SK-N-SH treated with all-trans-retinoic acid at 6 μM for 48 hours (cell line): ENCODE measurements around the gene PLCB4.
A peak's percentile ranks its signal among the peaks of the same experiment; 100 is the strongest.

ENCODE experiments used
- ATAC-seq: fragments of 200-7000 bp; cut with Tn5 transposase; 3 replicates; pipeline ENCODE4 v1.9.1; 2020; ENCODE audit warnings: mild to moderate bottlenecking, moderate library complexity
- ARNTL ChIP-seq: fragments of 450-650 bp; formaldehyde crosslinking; IDR thresholded peaks from 2 replicates; pipeline ENCODE4 v1.5.0; 2020; ENCODE audit warnings: low read depth, mild to moderate bottlenecking, moderate library complexity, borderline replicate concordance
- BACH2 ChIP-seq: fragments of 250-450 bp; sonication (Bioruptor Pico); IDR thresholded peaks from 2 replicates; pipeline ENCODE4 v1.9.0; 2021; ENCODE audit warnings: mild to moderate bottlenecking, borderline replicate concordance
- CREB5 ChIP-seq: fragments of 250-450 bp; sonication (Bioruptor Pico); IDR thresholded peaks from 2 replicates; pipeline ENCODE4 v1.5.1; 2020; ENCODE audit warnings: low read depth, mild to moderate bottlenecking, moderate library complexity
- CSDC2 ChIP-seq: fragments of 250-450 bp; sonication (Bioruptor Pico); IDR thresholded peaks from 2 replicates; pipeline ENCODE4 v1.5.0; 2020; ENCODE audit warnings: mild to moderate bottlenecking, moderate library complexity
- CSRNP3 ChIP-seq: fragments of 250-450 bp; sonication (Bioruptor Pico); IDR thresholded peaks from 2 replicates; pipeline ENCODE4 v1.5.1; 2021; ENCODE audit warnings: mild to moderate bottlenecking, moderate library complexity
- ESRRG ChIP-seq: fragments of 250-450 bp; sonication (Bioruptor Pico); IDR thresholded peaks from 2 replicates; pipeline ENCODE4 v1.6.1; 2021; ENCODE audit warnings: mild to moderate bottlenecking
- GLIS3 ChIP-seq: fragments of 250-450 bp; sonication (Bioruptor Pico); IDR thresholded peaks from 2 replicates; pipeline ENCODE4 v1.5.0; 2020; ENCODE audit warnings: mild to moderate bottlenecking, moderate library complexity
- ISL1 ChIP-seq: fragments of 250-450 bp; sonication (Bioruptor Pico); IDR thresholded peaks from 2 replicates; pipeline ENCODE4 v2.1.2; 2022; ENCODE audit warnings: mild to moderate bottlenecking, moderate library complexity
- OSR1 ChIP-seq: fragments of 250-450 bp; sonication (Bioruptor Pico); IDR thresholded peaks from 2 replicates; pipeline ENCODE4 v1.8.0; 2022; ENCODE audit warnings: moderate library complexity, mild to moderate bottlenecking, inconsistent platforms
- POU6F1 ChIP-seq: fragments of 250-450 bp; sonication (Bioruptor Pico); IDR thresholded peaks from 2 replicates; pipeline ENCODE4 v1.8.0; 2021; ENCODE audit warnings: low read depth, mild to moderate bottlenecking, moderate library complexity, borderline replicate concordance
- PPARA ChIP-seq: fragments of 250-450 bp; sonication (Bioruptor Pico); IDR thresholded peaks from 2 replicates; pipeline ENCODE4 v1.5.0; 2020; ENCODE audit warnings: mild to moderate bottlenecking, borderline replicate concordance
- RARB ChIP-seq: fragments of 250-450 bp; sonication (Bioruptor Pico); IDR thresholded peaks from 2 replicates; pipeline ENCODE4 v1.8.0; 2021; ENCODE audit warnings: mild to moderate bottlenecking, moderate library complexity
- TCF4 ChIP-seq: fragments of 250-450 bp; sonication (Bioruptor Pico); IDR thresholded peaks from 2 replicates; pipeline ENCODE4 v1.8.0; 2021; ENCODE audit warnings: mild to moderate bottlenecking, moderate library complexity, borderline replicate concordance
- TOX ChIP-seq: fragments of 250-450 bp; sonication (Bioruptor Pico); IDR thresholded peaks from 2 replicates; pipeline ENCODE4 v1.8.0; 2021; ENCODE audit warnings: mild to moderate bottlenecking, moderate library complexity, borderline replicate concordance
- TSHZ2 ChIP-seq: fragments of 250-450 bp; sonication (Bioruptor Pico); IDR thresholded peaks from 2 replicates; pipeline ENCODE4 v1.5.0; 2020; ENCODE audit warnings: mild to moderate bottlenecking, moderate library complexity
- ZC3H10 ChIP-seq: fragments of 250-450 bp; sonication (Bioruptor Pico); IDR thresholded peaks from 2 replicates; pipeline ENCODE4 v1.5.1; 2021; ENCODE audit warnings: mild to moderate bottlenecking, moderate library complexity
- ZFP3 ChIP-seq: fragments of 250-450 bp; sonication (Bioruptor Pico); IDR thresholded peaks from 2 replicates; pipeline ENCODE4 v1.5.0; 2020; ENCODE audit warnings: mild to moderate bottlenecking, moderate library complexity
- ZNF565 ChIP-seq: fragments of 450-650 bp; formaldehyde crosslinking; conservative IDR thresholded peaks from 2 replicates; pipeline ENCODE4 v1.5.0; 2020; ENCODE audit warnings: low read depth, mild to moderate bottlenecking, moderate library complexity
- ZNF70 ChIP-seq: fragments of 450-650 bp; formaldehyde crosslinking; IDR thresholded peaks from 2 replicates; pipeline ENCODE4 v1.5.0; 2020; ENCODE audit warnings: mild to moderate bottlenecking, moderate library complexity
- ZNF8 ChIP-seq: fragments of 450-650 bp; formaldehyde crosslinking; IDR thresholded peaks from 2 replicates; pipeline ENCODE4 v1.5.0; 2020; ENCODE audit warnings: mild to moderate bottlenecking, moderate library complexity

PLCB4 gene

GRCh38 chr20:9163995-9164394 is 95.1 kb downstream of the PLCB4 start (continued):
- TF ChIP-seq TCF4 (CRISPR knock-in tag) (peak; percentile 78), POU6F1 (no peak), CREB5 (CRISPR knock-in tag) (no peak), CSRNP3 (CRISPR knock-in tag) (no peak), GLIS3 (CRISPR knock-in tag) (no peak), ZFP3 (CRISPR knock-in tag) (no peak), PPARA (CRISPR knock-in tag) (no peak), ZNF565 (CRISPR knock-in tag) (no peak)

- TF ChIP-seq ZC3H10 (CRISPR knock-in tag) = no peak
- no peak for TF ChIP-seq RARB
- no peak for TF ChIP-seq OSR1 (CRISPR knock-in tag)
- no peak for TF ChIP-seq PPARA (CRISPR knock-in tag)
- no peak for TF ChIP-seq CSRNP3 (CRISPR knock-in tag)
- TF ChIP-seq BACH2 (CRISPR knock-in tag) = no peak
- no peak for TF ChIP-seq CSDC2 (CRISPR knock-in tag)
- TF ChIP-seq ZNF70 = no peak
- no peak for TF ChIP-seq ZNF8 (CRISPR knock-in tag)
- no peak for TF ChIP-seq ZNF565 (CRISPR knock-in tag)
- TF ChIP-seq TCF4 (CRISPR knock-in tag) = no peak
- no peak for TF ChIP-seq ESRRG
- TF ChIP-seq GLIS3 (CRISPR knock-in tag) = no peak
- no peak for TF ChIP-seq POU6F1
- TF ChIP-seq TSHZ2 (CRISPR knock-in tag) = no peak
- no peak for TF ChIP-seq TOX
- TF ChIP-seq ARNTL (CRISPR knock-in tag) = no peak
- TF ChIP-seq ZFP3 (CRISPR knock-in tag) = no peak
- no peak for TF ChIP-seq ISL1 (CRISPR knock-in tag)
- ATAC-seq = no peak
These were observed 96.4 kb downstream of the PLCB4 start for GRCh38 chr20:9165261-9165660.
